Measurements from ENCODE around the gene ZIC1.

The ZIC1 gene

GRCh38 chr3:147424581-147425387, 15.6 kb downstream of the ZIC1 start:
- DNase-seq: no peak

GRCh38 chr3:147425388-147425850, 16.3 kb downstream of the ZIC1 start:
- no peak for DNase-seq

- DNase-seq: no peak
Measured at GRCh38 chr3:147426931-147427330, 17.8 kb downstream of the ZIC1 start.

GRCh38 chr3:147427746-147428145, 18.6 kb downstream of the ZIC1 start:
- DNase-seq: no peak

- no peak for DNase-seq
Measured at GRCh38 chr3:147428326-147428725, 19.2 kb downstream of the ZIC1 start.

- DNase-seq: no peak
Measured at GRCh38 chr3:147428754-147429153, 19.6 kb downstream of the ZIC1 start.

- no peak for DNase-seq
Measured at GRCh38 chr3:147431751-147432150, 22.6 kb downstream of the ZIC1 start.

- no peak for DNase-seq
Measured at GRCh38 chr3:147447224-147447623, 38.1 kb downstream of the ZIC1 start.

- no peak for DNase-seq
Measured at GRCh38 chr3:147449669-147450068, 40.5 kb downstream of the ZIC1 start.

GRCh38 chr3:147458995-147459704, 50.0 kb downstream of the ZIC1 start:
- no peak for DNase-seq

GRCh38 chr3:147462856-147463255, 53.7 kb downstream of the ZIC1 start:
- no peak for DNase-seq

All from stimulated activated CD4-positive, alpha-beta T cell treated with anti-CD3 and anti-CD28 coated beads, Interleukin-1b, Interleukin-23, amount 100 ng/mL, for 48 hours (primary cell).